GM19455 (cell line): ENCODE data around the gene PLXNA4.

Experiments
- ATAC-seq: cut with Tn5 transposase; IDR thresholded peaks from one replicate; pipeline ENCODE4 v1.9.1; 2021; ENCODE audit not compliant: unreplicated experiment

PLXNA4 gene

DNA sequence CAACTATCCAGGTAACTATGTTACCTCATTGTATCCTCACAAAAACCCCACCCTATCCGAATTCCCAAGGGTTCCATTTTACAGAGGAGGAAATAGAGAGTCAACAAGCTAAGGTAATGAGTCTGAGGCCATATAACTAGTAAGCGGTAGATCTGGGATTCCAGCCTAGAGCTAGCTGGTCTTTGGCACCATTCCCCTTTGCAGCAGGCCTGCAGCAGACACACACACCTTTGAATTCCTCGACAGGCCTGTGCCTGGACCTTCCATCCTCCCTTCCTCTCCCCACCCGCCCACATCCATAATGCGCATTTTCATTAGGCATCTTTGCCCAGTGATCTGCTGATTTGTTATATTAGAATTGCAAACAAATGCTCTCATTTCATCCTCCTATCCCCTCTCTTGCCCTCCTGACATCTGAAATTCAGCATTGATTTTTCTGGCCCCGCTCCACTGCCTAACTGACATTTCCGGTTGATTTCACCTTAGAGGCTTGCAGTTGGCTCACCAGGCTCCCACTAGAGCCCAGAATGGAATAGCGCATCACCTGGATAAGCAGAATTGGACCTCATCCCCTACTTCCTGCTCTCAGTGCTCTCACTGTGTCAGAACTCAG lies 129.5 kb downstream of the PLXNA4 start:
- ATAC-seq: no peak

DNA sequence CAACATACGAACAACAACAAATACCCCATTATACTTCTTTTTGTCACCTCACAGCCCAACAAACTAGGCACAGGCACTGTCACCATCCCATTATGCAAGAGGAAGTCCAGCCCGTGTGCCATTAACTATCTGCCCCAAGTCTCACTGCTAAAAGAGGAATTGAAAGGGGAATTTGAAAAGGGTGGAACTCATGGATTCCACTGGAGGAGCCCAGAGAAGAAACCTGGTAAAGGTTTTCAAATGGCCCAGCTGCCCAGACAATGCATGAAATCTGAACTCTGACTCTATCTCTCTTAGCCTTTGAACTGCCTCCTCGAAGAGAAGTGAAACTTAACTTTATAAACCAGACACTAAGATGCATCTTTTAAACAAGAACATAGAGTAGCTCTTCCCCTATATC lies 130.0 kb downstream of the PLXNA4 start:
- ATAC-seq: no peak

DNA sequence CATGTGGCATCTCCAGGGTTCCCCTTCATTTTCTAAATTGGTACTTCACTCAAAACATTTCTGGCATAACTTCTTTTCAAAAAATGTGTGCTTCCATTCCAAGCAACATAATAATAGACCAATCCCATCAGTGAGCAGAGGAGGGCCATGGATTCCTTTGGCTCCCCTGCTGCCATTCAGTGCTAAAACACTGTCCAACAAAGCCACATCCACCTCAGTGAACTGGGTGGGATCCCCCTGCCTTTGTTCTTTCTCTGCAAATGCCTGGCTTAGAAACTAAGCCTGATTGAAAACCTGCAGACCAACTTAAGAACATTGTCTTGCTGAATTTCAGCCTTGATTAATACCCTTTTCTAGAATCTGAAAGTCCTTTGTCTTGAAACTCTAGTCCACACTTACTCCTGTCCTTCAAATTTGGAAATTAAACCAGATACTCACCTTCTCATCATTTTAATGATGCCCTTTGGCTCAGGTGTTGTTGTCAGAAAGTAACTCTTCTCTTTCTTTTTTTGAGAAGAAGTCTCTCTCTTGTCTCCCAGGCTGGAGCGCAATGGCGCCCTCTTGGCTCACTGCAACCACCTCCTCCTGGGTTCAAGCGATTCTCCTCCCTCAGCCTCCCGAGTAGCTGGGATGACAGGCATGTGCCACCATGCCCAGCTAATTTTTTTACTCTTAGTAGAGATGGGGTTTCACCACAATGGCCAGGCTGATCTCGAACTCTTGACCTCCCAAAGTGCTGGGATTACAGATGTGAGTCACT lies 132.3 kb downstream of the PLXNA4 start:
- ATAC-seq: no peak

DNA sequence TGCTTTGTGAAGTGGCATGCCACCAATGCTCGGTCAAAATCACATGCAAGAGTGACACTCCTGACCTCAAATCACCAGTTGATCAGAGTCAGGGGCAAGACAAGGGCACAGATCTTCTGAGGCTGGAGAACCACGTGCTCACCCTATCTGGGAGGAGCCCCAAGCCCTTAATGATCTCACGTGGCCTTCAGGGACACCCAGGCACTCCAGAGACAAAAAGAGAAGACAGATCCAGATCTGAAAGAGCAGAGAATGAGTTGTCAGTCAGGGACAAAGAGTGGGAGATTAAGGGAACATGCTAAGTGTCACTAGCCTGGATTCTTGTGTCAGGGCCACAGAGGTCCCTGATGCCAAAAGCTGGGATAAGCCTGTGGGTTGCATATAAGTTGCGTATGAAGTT lies 134.3 kb downstream of the PLXNA4 start:
- no peak for ATAC-seq

DNA sequence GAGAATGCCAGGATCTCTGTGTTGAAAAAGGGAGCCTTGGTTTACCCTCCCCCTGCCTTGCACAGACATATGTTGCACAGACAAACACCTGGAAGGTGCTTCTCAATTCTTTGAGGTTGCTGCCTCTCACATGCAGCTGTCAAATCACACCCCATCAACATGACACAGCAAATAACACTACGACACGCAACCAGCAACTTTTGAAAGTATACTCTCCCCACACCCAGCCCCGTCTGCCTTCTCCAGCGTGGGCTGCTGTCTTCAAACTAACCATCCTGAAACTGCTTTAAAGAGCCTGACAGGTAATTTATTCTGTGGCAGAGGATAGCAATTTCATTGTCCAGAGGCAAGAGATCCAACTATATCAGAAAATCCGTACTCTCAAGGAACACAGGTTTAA lies 136.1 kb downstream of the PLXNA4 start:
- ATAC-seq: no peak

DNA sequence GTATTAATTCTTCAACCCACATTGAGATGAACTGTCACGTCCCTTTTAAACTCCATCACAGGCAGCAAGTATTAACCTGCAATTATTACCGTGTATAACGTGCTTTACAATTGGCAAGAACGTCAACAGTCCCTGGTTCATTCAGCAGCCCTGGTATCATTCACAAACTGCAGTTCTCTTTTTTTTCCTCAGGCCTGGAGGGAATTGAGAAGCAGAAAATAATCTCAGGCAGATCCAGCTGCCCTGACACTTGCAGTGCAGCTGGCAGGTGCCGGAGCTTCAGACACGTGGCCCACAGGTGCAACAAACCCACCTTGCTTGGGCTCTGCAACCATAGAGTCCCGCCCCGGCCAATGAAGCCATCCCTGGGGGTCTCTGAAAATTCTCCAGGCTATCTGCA lies 137.3 kb downstream of the PLXNA4 start:
- ATAC-seq: no peak

DNA sequence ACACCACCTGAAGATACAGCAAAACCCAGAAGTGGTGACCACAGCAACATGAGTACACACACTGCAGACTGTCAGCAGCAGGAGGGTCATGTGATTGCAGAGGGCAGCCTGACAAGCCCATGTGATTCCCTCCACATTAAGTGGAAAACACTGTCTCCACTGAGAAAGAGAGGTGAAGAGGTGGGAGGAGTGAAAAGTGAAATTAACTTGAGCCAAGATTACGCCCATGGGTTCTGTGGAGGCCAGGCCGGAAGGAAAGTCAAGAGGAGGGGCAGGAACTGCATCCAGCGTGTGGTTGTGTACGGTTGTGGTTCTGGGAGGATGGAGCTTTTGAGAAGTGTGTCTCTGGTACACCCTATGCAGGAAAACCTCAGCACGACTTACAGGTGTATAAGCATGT lies 138.5 kb downstream of the PLXNA4 start:
- ATAC-seq: no peak

DNA sequence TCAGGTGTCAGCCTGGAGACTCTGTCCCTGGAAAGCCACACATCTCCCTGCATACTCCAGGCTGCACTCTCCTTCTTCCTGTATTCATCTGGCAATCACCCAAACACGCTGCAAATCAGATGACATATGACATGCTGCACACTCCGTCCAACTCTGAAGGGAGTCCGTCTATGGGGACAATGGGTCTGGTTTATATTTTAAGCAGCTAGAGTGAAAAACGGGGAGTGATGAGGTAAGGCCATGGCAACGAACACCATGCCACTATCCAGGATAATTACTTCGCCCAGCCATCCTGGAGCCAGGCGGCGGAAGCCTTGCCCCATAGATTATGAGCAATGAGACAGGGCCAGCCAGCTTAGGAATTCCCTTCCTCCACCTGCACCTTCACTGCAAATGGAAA lies 140.1 kb downstream of the PLXNA4 start:
- no peak for ATAC-seq

DNA sequence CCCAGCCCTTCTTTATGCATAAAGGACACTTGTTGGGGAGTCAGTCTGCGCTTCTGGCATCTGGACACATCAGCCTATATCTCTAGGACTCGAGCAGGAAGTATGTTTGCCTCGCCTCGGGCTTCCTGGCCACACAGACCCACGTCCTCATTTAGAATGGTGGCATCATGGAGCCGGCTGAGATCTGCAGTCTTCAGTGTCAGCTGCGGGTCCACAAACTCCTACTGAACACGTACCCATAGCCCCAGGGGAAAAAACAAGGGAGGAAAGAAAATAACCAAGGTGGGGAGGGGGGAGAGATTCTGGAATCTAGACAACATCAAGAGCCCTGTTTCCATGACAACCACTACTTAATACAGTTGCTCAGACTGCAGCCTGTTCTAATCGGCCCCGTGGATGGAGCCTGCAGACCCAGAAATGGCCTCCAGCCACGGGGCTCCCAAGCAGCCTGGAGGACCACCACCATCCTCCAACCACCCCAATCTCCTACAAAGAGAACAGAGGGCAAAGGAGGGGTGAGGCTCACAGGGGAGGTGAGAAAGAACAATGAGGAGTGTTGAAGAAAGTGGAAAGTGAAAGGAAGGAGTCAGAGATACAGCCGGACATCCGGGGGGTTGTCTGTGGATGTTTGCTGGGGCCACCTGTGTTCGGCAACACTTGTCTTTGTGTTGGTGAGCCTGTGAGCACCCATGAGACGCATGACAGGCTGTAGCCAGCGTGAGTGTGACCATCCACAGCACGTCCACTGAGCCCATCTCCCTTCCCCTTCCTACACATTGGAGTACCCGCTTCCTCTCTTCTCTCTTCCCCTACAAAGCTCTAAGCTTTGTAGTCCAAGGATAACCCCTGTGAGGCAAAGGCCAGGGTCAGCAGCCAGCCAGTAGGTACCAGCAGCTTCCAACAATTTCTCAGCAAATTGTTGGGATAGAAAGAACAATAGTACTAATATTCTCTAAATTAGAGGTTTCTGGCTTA lies 141.0 kb downstream of the PLXNA4 start:
- no peak for ATAC-seq

DNA sequence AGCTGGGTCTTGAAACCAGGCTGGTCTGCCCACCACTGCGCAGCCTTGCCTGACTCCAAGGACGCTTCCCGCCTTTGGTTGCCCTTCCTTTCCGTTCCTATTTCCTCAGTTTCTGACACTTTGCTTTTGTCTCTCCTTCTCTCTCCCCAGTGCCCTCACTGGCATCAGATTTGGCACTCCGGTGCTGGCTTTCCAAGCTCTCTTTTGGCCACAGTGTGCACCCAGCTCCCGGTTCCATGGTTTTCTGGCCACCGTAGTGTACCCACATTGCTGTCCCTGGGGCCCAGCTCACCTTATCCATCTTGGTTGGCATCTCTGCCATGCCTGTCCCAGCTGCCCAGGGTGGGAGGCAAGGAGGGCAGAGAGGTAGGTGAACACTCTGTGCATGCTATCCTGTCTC lies 142.2 kb downstream of the PLXNA4 start:
- ATAC-seq: no peak

DNA sequence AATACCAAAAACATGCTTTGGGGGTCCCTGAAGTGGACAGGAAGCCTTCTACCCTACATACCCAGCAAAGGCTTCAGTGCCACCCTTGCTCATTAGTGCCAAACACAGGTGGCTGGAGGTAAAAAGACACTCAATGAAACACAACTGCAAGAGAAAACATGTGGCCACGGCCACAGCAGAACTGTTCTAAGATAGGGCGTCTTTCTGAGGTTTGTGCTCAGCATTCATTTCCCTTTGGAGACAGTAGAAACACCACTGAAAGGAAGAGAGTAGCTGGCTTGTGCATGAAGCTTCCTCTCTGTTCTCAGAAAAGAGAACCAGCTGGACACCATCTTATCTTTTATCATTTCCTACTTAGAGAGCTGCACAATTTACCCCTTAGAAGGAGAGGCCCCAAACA lies 143.0 kb downstream of the PLXNA4 start:
- ATAC-seq: no peak

DNA sequence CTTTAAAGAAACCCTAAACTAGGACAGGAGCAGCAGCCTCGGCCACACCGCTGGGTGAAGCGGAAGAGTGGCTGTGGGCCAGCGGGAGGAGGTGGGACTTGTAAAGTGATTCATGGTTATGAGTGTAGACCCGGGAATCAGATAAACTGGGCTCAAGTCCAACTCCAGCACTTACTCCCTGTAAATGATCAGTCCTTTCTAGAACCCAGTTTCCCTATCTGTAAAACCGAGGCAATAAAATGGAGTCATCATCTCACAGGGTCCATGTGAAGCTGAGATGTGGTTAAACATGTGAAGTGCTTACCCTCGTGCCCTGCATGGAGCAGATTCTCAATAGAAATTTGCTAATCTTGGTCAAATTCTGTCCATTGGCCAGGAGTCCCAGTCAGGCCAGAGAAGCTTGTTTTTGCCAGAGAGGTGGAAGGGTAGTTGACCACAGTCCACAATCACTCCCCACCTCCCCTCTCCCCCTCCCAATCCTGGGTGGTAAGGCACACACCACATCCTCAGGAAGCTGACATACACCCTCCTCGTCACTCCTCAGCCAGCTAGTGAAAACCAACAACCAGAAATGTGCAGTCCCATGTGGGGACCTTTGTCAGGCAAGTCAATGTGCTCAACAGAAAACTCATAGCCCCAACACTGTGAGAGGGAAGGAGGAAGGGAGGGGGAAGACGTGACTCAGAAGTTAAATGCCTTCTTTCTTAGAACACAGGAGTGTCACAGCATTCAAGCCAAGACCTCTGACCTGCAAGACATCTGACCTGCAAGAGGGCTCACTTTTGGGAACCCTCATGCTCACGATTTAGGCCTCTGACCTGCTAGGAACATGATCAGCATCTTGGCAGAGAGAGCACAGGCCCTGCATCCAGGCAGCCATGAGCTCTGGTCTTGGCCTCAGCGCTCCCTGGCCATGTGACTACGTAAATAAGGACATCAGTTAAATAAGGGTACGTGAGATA lies 145.1 kb downstream of the PLXNA4 start:
- no peak for ATAC-seq

DNA sequence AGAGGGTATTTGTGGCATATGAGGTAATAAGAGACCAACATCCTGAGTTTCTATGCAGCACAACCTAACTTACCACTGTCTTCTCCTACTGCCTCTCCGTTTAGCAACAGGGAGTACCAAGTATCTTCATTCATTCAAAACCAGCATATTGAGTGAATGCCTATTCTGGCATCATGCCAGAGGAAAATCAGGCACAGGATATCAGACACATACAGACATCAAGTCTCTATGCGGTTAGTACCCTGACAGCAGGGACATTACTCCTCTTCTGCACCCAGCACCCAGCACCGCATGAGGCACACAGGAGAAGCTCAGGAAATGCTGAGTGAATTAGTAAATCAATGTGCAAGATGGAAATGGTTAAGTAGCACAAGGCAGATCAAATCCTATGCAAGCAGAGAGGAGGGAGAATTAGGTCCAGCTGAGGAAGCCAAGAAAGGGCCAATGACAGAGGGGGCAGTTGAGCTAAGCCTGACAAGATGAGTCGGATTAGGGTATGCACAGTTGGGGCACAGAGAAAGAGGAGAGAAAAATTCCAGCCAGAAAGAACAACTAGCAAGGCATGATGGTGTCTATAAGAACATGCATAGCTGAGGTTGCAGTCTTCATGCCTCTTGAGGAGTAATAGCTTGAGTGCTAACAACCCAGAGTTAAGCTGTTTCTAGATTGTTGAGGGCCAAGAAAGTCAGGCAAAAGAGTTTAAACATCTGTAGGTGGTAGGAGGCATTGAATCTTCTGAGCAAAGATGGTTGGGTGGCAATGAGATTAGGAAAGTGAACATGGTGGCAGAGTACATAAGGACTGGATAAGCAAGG lies 146.0 kb downstream of the PLXNA4 start:
- ATAC-seq: no peak

DNA sequence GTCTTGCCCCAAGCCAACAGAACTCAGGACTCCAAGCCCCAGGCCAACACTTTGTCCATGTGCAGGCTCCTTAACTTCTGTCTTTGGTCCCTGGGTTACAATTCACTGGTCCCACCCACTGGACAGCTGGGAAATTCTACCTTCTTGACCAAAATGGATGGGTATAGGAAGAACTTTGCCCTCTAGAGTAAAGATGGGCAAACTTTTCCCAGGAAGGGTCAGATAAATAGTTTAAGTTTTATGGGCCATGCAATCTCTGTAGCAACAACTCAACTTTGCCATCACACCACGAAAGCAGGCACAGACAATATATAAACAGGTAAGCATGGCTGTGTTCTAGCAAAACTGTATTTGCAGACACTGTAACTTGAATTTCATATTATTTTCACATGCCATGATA lies 147.1 kb downstream of the PLXNA4 start:
- ATAC-seq: no peak

DNA sequence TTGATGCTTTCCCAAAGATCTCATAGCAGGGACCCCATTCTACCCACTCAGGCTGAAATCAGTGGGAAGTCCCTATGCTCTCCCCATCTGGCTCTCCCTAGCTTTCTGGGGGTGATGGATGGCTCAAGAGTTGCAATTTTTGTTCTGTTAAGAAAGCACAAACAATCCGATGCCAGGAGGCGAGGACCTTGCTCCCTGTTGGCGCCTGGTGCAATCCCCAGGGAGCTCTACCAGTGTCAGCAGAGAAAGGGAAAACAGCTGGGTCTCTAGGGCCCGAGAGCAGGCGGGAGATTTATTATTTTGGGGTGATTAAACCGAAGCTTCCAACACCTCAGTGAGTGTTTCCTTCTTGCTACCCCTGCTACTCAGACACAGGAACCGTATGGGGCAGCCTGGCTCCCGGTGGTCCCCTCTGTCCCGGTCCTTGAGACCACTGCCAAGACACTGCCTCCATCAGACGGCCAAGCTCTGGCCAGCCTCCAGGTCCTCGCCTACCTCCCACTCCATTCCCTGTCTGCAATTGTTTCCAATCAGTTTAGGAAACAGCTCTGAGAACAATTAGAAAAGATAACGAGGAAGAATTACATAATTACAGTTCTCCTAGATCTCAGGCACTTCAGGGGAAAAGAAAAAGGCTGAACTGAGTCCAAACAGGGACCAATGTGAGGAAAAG lies 147.9 kb downstream of the PLXNA4 start:
- no peak for ATAC-seq

DNA sequence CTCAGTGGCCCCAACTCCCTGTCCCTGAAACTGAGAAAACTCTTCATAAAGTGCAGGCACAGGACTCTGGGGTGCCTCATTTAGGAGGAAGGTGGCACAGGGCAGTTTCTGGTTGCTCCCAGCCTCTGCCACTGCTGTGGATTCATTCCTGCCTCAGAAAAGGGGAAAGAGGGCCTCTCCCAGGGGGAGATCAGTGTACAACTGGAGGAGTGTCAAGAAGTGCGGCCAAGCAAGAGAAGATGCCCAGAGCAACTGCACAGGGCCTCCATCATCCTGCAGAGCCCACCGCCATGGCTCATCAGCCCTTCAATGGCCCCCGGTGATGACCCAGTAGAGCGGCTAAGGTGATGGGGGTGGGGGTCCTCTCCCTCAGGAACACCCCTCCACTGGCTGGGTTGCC lies 150.3 kb downstream of the PLXNA4 start:
- no peak for ATAC-seq

DNA sequence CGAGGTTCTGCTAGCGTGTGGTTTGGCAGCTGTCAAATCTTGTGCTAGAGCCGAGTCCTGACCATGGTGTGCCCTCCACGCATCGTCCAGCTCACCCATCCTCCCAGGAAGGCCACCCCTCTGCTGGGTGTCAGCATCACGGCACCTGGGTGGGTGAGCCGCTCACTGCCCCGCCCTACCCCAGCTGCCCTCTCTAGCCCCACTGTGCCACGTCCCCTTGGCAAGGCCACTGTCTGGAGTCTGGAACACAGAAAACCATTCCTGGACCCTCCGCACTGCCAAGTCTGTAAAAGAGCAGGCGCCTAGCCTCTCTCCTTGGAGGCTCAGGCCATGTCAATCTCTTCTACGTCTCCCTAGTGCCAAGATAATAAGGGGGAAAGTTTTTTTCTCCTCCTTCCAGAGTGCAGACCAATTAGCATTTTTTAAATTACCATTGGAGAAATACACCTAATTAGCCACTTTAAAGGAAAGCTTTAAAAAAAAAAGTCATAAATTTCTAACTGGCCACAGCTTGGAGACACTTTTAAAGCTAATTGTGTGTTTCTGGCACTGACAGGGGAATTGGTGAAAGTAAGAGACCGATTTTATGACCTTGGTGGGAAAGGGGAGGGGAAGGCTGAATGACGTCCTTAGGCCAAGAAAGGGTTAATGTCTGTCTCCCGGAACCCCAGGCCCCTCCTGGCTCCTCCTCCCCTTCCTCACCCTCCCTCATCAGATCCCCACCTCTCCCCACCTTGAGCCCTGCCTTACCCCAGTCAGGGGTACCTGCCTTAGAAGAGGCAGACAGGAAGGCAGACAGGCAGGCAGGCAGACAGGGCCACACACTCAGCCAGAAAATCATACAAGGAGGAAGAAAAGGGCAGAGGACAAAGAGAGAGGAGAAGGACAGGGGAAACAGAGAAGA lies 151.2 kb downstream of the PLXNA4 start:
- no peak for ATAC-seq

DNA sequence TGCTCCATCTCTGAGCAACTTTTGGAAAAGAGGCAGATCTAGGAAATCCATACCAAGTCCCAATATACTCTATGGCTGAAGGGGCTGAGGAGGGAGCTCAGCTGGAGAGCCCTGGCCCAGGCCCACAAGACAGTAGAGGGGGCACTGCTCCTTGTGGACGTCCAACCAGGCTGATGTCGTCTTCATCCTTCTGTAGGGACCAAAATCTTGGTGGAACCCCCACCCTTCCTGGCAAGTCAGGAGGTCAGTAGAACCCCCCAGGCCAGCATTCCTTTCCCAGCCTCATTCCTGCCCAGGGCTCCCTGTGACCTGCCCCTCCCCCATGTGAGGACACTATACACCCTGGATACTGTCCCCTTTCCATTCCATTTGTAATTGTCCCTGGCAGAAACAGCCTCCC lies 152.0 kb downstream of the PLXNA4 start:
- ATAC-seq: no peak
